HG02678 (cell line): Measurements from ENCODE around the gene SEC22A.

Experiments used
- ATAC-seq: cut with Tn5 transposase; IDR thresholded peaks from one replicate; pipeline ENCODE4 v1.9.1; 2021; ENCODE audit warnings: mild to moderate bottlenecking, moderate library complexity; ENCODE audit not compliant: unreplicated experiment

The SEC22A gene

DNA sequence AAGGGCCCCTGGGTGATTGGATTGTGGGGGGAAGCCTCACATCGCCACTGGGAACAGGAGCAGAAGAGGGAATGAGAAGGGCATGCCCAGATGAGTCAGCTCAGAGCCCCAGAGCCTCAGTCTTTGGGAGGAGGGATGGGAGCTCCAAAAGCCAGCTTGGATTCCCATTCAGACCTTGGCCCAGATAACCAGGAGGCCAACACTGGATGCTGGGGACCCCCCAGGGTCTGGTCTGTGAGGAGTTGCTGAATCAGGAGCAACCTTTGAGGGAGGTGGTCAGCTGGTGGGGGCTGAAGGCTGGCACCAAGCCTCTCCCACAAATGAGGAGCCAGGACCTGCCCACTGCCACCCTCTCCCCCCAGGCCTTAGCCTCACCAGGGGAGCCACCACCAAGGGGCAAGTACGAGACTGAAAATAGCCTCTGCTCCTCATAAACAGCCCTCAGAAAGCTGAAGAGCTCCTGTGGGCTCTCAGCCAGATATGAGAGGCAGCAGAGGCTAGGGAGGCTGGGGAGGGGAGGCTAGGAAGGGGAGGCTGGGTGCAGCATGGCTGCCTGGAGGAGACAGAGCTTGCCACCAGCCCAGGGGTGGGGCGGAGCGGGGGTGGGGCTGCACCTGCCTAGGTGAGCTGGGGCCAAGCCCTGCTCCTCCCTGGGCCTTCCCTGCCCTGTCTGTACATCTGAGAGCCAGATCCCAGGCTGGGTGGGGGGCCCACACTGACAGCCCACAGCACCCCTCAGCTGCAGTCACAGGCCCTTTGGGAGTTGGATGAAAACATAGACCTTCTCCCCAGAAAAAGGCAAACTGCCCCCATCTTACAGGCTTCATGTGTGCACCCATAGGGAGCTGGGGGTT lies 99.8 kb downstream of the SEC22A start:
- no peak for ATAC-seq

DNA sequence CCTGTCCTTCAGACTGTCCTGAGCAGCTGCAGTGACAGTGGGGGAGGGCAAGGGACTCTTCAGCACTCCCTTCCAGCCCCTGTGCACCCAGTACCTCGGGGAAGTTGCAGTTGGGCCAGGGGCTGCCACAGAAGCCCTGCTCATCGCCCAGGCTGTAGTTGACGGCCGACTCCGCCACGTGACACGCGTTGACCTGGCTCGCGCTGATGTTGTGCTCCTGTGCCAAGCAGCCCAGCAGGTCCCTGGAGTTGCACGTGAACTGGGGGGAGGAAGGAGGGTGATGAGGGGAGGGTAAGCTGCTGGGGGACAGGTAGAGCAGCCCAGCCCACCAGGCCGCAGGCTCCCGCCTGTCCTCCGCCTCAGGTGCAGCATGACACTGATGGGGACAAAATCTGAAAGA lies 101.2 kb downstream of the SEC22A start:
- ATAC-seq, result no peak

DNA sequence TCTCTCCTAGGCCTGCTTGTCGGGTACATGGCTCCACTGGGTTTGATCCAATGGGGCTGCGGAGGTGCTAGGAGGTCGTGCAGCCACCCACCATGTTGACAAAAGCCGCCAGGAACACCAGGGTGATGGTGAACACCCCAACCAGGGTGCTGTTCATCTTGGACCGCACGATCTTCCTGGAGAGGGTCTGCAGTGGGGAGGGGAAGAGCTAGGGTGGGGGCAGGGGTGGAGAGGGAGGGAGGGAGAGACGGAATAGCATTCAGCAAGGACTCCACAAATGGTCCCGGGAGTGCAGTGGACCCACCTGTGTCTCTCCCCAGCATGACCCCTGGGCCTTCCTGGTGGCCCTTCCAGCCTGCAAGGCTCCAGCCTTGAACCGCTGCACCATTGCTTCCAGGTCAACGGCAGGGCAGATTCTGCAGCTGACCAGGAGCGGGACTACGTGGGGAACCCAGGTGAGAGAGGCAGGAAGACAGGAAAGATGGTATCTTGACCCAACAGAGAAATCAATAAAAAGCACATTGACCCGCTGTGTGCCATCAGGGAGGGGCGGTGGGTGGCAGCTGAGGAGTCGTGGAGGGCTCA lies 102.3 kb downstream of the SEC22A start:
- ATAC-seq, result no peak

DNA sequence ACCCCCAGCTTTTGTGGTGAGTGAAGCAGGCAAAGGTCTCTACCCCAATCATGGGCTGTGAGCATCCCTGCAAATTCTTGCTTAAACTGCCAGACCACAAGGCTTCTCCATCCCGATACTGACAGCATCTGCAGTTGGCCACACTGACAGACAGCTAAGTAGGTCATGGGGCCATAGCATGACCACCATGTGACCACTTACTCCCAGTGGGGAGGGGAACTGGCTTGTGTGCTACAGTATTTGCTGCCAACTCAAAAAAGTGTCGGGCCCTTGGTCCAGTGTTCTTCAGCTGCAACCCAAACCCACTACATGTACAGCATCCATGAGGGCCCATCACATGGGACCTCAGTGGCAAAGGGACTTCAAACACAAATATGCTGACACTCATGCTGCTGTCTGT lies 103.4 kb downstream of the SEC22A start:
- ATAC-seq, result no peak

DNA sequence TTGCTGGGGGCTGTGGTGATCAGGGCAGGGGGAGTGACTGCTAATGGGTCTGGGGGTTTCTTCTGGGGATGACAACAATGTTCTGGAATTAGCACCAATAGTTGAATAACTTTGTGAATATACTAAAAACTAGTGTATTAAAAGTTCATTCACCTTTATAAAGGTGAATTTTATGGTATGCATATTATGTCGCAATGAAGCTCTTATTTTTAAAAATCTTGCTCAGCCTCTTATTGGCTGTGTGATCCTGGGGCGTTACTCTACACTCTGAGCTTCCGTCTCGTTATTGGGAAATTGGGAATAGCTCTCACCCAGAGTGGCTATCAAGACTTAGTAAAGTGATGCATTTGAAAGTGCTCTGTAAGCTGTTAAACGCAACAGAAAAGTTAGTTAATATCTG lies 105.3 kb downstream of the SEC22A start:
- no peak for ATAC-seq

DNA sequence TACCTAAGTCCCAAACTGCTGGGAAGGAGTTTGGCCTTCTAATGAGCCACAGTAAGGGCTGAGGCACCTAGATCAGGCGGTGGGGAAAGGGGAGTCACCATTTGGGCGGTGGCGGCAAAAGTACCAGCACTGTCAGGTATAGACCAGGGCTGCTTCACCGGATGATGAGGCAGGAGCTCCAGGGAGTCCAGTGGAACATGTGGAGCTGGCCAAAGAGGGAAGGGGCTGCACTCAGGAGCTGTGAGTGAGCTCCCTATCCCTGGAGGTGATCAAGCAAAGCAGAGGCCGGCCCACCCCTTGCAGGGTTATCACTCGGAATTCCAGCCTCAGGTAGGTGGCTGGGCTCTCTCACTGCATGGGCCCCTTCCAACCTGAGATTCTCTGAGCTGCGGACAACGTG lies 108.4 kb downstream of the SEC22A start:
- ATAC-seq, result no peak

DNA sequence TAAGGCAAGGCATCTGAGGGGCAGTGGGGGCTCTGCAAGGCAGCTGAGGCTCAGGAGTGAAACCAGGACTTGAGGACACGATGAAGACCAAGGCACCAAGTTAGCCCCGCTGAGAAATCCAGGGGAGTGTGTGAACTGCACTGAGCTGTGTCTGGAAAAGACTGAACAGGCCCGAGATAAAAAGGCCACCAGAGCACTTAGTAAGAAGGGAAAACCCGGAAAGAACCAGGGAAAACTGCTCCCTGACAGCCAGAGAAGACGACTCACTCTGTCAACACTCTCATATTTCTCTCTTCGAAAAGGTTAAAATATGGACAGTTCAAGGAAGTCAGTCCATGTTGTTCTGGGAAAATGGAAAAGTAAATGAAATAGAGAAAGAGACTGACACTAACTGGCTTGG lies 109.0 kb downstream of the SEC22A start:
- no peak for ATAC-seq

DNA sequence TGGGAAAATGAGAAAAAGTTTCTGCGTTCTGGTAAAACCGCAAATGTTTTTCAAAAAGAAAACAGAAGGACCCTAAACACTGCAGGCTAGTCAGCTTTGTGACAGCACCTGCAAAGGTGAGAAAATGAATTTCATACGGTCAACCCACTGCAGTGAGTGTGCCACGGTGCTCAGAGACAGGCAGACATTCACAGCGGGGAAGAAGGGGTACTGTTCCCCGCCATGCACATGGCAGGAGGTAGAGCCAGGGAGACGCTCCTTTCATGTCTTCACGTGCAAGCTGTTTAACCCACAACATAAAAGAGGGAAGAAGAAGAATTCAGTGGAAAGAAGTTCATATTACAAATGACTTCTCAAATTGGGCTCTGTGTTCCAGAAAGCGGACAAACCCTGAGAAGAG lies 109.5 kb downstream of the SEC22A start:
- ATAC-seq, result no peak

DNA sequence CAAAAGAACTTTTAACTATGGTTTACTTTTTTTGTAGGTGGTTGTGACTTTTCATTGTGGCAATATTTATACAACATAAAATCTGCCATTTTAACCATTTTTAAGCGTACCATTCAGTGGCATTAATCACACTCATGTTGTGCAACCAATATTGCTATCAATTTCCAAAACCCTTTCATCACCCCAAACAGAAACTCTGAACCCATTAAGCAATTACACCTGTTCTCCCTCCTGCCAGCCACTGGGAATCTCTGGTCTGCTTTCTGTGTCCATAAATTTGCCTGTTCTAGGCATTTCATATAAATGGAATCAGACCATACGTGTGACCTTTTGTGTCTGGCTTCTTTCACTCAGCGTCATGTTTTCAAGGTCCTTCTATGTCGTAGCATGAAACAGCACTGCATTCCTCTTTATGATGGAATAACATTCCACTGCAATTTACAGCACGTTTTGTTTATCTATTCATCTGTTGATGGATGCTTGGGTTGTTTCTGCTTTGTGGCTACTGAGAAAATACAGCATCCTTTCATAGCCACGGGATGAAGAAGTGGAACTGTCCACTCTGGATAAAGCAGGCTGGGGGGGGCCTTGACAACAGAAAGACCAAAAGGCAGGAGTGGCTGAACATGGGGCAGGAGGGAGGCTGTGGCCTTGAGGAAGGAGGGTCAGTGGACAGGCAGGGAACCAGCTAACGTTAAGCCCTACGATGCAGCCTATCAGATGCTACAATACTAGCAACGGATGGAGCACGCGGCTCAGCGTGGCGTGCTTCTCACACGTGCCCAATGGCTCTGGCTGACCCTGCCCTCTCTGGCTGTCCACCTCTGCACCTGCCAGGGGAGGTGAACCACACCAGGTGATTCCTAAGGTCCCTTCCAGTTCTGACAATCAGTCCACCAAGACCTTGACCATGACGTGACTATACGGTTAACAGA lies 110.9 kb downstream of the SEC22A start:
- no peak for ATAC-seq

DNA sequence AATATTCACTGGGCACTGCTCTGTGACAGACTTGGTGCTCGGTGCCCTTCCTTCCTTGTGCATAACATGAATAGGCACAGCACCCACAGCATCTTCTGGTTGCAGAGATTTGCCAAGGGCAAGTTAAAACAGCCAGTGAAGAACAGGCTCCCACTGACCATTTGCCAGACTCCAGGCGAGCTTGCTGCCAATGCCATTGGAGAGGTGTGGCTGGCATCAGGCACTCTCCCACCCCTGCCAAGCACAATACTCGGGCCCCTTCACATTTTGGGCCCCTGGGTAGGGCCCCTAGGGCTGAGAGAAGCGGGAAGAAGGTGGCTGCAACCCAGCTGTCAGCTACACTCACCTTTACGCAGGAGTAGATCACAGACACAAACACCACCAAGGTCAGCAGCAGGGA lies 112.1 kb downstream of the SEC22A start:
- no peak for ATAC-seq

DNA sequence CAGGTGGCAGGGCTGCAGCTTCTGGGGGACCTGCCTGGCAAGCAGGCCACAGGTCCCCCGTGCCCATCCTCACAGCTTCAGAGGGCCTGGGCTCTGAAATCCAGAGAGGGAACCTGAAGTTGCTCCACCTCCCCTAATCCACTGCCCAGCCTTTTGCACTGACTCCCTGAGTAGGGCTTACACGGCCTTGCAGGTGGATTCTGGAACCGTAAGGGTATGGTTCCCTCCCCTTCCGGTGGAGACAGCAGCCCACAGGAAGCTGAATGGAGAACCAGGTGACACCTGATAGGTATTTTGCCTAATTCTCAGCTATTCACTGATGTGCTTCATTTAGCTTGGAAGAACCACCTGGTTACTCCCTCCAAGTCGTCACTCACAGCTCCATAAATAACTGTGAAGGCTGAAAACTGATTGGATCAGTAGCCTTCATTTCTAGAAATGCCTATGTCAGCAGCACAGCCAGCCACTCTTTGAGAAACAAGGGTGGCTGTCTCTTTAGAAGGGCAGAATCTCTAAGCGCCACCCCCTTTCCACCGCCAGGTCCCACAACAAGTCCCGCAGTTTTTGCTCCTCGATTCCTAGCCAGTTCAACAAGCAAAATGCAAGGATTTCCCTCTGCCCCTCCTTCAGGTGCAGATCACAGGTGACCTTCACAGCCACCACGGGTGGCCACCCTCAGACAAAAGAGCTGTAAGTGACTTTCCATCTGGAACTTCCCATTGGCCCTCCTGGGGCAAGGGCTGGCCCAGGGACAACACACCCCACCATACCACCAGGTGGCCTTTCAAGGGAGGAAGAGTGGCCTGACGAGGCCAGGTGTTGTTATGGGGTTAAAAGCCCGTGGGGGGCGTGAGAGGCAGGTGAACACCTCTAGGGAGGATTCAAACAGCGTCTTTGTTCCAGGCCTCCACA lies 112.9 kb downstream of the SEC22A start:
- no peak for ATAC-seq

DNA sequence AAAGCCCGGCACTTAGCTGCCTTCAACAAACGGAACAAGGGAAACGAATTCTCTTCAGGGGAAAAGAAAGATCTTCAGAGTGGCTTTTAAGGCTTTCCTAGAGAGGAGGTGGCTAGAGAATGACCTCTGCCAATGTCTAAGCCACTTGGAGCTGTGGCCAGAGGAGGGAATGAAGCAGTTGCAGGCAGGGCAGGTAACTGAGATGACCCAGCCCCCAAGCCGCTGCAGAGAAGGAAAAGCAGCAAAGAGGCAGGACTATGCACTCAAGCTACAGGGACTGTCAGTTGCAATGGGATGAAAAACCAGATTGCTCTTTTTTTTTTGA lies 113.5 kb downstream of the SEC22A start:
- ATAC-seq, result no peak

DNA sequence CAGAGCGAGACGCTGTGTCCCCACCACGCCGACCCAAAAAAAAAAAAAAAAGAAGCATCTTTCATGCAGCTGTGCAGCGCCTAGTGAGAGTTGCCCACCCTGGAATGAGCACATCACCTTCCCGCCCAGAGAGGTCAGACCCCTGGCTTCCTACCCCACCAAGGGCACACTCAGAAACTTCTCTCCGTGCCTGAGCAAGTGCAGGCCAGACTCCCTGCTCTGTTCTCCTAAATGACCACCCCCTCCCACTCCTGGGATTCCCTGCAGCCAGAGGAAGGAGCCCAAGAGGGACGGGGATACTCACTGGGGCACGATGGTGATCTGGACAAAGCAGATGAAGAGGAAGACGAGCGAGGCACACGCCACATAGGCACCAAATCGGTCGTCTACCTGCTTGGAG lies 116.0 kb downstream of the SEC22A start:
- no peak for ATAC-seq

DNA sequence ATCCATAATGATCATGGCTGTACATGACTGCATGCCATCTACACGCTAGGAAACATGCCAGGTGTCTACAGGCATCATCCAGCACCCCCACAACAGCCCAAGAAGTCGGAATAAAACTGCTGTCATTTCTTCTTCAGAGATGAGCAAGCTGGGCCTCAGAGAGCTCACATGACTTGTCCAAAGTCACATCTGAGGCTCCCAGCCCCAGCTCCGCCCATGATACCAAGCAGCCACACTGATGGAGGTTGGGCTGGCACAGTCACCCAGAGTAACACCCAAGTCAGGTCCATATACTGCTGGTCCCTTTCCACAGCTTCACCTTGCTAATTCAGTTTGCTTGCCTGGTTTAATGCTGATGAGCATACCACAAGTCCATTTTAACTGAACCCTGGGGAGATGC lies 116.6 kb downstream of the SEC22A start:
- ATAC-seq, result no peak

DNA sequence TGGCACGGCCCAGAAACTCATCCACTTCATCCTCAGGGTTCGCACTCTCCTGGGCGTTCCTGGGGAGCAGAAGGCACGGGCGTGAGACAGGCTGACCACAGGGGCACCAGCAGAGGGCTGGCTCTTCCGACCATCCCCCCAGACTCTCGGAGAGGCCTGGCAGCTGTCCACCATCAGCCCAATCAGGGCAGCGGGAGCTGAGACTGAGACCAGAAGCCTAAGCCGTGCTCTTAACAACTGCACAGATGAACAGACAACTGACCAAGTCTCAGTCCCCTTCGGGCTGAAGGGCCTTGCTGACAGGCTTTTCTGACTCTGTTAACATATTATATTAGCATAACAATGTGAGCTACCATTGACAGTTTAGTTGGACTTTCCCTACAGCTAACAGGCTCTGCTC lies 118.0 kb downstream of the SEC22A start:
- no peak for ATAC-seq

DNA sequence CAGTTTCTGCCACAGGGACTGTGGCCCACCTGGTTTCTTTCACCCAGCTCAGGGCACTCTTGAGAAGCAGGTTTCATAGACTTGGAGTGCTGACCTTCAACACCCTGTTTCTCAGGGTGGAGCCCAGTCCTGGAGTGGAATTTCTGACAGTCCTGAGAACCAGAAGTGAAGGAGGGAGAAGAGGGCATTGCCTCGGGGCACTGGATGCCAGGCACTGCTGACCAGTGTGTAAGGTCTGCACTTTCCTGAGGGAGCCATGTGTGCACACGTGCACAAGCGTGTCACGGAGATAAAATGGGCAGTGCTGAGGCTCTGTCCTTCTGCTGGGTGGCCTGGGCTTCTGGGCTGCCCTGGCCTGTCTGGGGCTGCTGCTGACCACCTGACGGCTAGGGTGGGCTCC lies 118.5 kb downstream of the SEC22A start:
- no peak for ATAC-seq

DNA sequence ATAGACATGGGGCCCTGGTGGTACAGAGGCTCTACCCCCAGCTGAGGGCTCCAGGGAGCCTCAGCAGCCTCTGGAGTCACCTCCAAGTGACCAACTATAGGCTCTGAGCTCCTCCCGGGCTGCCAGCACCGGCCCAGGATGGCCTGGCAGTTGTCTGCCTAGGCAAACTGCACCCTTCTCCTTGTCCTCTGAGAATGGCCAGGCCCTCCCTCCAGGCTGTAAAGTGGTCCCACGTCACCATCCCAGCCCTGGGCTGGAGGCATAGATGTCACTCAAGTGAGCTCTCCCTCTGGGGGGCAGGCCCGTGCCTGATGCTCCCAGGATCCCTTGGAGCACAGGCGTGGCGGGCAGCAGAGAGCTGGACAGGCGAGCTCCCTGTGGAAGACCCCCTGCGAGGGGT lies 120.1 kb downstream of the SEC22A start:
- ATAC-seq, result no peak

DNA sequence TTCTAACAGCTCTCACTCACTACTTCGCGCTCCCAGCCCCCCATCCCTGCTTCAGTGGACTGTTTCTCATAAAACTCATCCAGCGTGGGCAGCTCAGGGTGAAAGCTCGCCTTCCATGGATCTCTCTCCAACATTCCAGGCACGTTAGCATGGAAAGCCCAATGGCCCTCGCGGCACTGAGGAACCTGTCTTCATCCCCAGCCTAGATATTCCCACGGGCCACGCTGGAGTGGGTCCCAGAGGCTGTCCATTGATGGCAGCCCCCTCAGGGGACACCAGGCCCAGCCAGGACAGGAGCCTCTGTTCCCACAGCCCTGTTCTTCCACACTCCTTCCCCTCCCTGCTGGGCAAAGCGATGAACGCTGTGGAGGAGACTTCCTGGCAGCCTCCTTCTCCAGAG lies 121.1 kb downstream of the SEC22A start:
- no peak for ATAC-seq
